OCI-LY7 (cell line): ENCODE results near the gene ADD3.

Experiments used
- EZH2phosphoT487 ChIP-seq: fragments of 200-600 bp; sonication (generic); IDR thresholded peaks from 2 replicates; pipeline ENCODE4 v1.6.1; 2018; ENCODE audit warnings: low read depth, borderline replicate concordance, mild to moderate bottlenecking, mixed run types, antibody characterized with exemption, low read length, moderate library complexity, mixed read lengths
- TF ChIP-seq, protein P1 (sequence below): fragments of 200-600 bp; sonication (generic); conservative IDR thresholded peaks from 2 replicates; pipeline ENCODE4 v1.5.1; 2014; ENCODE audit warnings: mild to moderate bottlenecking, antibody characterized with exemption, low read length, moderate library complexity, mixed read lengths

DNA sequence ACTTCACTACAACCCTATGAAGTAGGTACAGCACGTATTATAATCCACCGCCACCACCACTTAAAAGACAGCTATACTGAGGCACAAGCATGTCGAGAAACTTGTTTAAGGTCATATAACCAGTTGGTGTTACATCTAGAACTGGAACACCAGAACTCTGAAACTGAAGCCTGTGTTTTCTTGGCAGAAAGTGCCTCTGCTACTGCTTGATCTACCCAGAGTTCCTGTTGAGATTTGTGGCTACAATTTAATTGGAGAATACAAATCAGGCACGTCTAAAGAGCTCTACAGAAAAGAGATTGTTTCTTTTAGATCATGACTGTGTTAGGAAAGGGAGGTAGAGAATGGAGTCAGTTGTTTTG lies 4.3 kb upstream of the ADD3 start:
- TF ChIP-seq, protein P1, sequence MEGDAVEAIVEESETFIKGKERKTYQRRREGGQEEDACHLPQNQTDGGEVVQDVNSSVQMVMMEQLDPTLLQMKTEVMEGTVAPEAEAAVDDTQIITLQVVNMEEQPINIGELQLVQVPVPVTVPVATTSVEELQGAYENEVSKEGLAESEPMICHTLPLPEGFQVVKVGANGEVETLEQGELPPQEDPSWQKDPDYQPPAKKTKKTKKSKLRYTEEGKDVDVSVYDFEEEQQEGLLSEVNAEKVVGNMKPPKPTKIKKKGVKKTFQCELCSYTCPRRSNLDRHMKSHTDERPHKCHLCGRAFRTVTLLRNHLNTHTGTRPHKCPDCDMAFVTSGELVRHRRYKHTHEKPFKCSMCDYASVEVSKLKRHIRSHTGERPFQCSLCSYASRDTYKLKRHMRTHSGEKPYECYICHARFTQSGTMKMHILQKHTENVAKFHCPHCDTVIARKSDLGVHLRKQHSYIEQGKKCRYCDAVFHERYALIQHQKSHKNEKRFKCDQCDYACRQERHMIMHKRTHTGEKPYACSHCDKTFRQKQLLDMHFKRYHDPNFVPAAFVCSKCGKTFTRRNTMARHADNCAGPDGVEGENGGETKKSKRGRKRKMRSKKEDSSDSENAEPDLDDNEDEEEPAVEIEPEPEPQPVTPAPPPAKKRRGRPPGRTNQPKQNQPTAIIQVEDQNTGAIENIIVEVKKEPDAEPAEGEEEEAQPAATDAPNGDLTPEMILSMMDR = no peak
- no peak for TF ChIP-seq EZH2phosphoT487
